ENCODE results near the gene VGLL4. TPM values are rescaled to one million over a fixed set of nuclear protein-coding genes. Genes with fewer than 3 reads are reported as not detected.
"Not testable (repeated sequence)": the region's sequence is repeated elsewhere in the genome, so short reads cannot be mapped to it uniquely, and the experiment has no call there.

Gene VGLL4
- total RNA-seq, 1 donor from 2014 or later, result 99.4 TPM

GRCh38 chr3:11576453-11576852 lies 67.3 kb downstream of the VGLL4 start:
- no peaks in the 10 kb centered on the region for H3K27me3 ChIP-seq
- DNase-seq (ENCODE audit: extremely low spot score in 2 of 2), result peak in 1 of 2 donors; percentile 77
- no peaks in the 10 kb centered on the region for H3K36me3 ChIP-seq
- peaks cover 50% of the 10 kb centered on the region for H3K4me1 ChIP-seq
- TF ChIP-seq POLR2AphosphoS5 (IDR thresholded peaks at IDR 0.05; ENCODE audit: insufficient read depth in 1 of 2, low read depth in 1 of 2) (no peak), CTCF (IDR thresholded peaks at IDR 0.05) (no peak), POLR2A (IDR thresholded peaks at IDR 0.05) (no peak)
- intact Hi-C loops (cut with DNase I), result no loop called here
- no peaks in the 10 kb centered on the region for H3K9me3 ChIP-seq
- no peak overlapping the region for H3K27ac ChIP-seq
- H3K4me3 ChIP-seq, result no peak overlapping the region

DNA sequence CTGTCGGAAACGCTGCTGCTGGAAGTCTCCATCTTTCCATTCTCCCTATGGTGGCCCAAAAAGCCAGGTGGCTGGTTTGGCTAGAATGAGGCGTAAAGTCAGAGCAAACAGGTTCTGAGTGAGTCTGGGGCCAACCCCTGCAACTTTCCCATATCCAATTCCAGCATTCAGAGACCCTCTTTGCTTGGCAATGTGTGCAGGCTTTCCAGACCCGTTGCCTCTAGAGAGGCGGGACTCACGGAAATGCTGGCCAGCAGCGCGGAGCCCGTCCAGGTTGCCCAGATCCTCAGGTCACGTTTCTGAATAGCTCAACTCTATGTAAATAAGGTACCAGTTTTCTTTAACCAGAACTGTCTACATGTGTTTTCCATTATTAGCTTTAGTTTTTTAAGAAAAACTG lies 68.0 kb downstream of the VGLL4 start:
- intact Hi-C loops (cut with DNase I), result no loop called here
- TF ChIP-seq POLR2AphosphoS5 (IDR thresholded peaks at IDR 0.05; ENCODE audit: insufficient read depth in 1 of 2, low read depth in 1 of 2), result no peak
- no peak for TF ChIP-seq CTCF (IDR thresholded peaks at IDR 0.05)
- no peak for TF ChIP-seq POLR2A (IDR thresholded peaks at IDR 0.05)
- H3K27ac ChIP-seq, result peak overlapping the region; percentile 4
- no peaks in the 10 kb centered on the region for H3K9me3 ChIP-seq
- H3K4me1 ChIP-seq, result peaks cover 50% of the 10 kb centered on the region
- H3K36me3 ChIP-seq, result no peaks in the 10 kb centered on the region
- no peak overlapping the region for H3K4me3 ChIP-seq
- H3K27me3 ChIP-seq, result no peaks in the 10 kb centered on the region
- peak in 1 of 2 donors; percentile 71 for DNase-seq (ENCODE audit: extremely low spot score in 2 of 2)

GRCh38 chr3:11574981-11575669 lies 68.6 kb downstream of the VGLL4 start:
- intact Hi-C loops (cut with DNase I), result no loop called here
- no peaks in the 10 kb centered on the region for H3K9me3 ChIP-seq
- DNase-seq (ENCODE audit: extremely low spot score in 2 of 2), result peak in 1 of 2 donors; percentile 78
- H3K4me1 ChIP-seq, result peaks cover 50% of the 10 kb centered on the region
- peak overlapping the region; percentile 4 for H3K27ac ChIP-seq
- no peak for TF ChIP-seq CTCF (IDR thresholded peaks at IDR 0.05)
- no peak for TF ChIP-seq POLR2AphosphoS5 (IDR thresholded peaks at IDR 0.05; ENCODE audit: insufficient read depth in 1 of 2, low read depth in 1 of 2)
- TF ChIP-seq POLR2A (IDR thresholded peaks at IDR 0.05), result no peak
- no peak overlapping the region for H3K4me3 ChIP-seq
- no peaks in the 10 kb centered on the region for H3K27me3 ChIP-seq
- no peaks in the 10 kb centered on the region for H3K36me3 ChIP-seq

GRCh38 chr3:11572660-11573059 lies 71.1 kb downstream of the VGLL4 start:
- H3K36me3 ChIP-seq; intact Hi-C loops (cut with DNase I); DNase-seq (ENCODE audit: extremely low spot score in 2 of 2); H3K4me3 ChIP-seq; H3K27me3 ChIP-seq; H3K27ac ChIP-seq; H3K9me3 ChIP-seq: not testable (repeated sequence)
- peaks cover 60% of the 10 kb centered on the region for H3K4me1 ChIP-seq

DNA sequence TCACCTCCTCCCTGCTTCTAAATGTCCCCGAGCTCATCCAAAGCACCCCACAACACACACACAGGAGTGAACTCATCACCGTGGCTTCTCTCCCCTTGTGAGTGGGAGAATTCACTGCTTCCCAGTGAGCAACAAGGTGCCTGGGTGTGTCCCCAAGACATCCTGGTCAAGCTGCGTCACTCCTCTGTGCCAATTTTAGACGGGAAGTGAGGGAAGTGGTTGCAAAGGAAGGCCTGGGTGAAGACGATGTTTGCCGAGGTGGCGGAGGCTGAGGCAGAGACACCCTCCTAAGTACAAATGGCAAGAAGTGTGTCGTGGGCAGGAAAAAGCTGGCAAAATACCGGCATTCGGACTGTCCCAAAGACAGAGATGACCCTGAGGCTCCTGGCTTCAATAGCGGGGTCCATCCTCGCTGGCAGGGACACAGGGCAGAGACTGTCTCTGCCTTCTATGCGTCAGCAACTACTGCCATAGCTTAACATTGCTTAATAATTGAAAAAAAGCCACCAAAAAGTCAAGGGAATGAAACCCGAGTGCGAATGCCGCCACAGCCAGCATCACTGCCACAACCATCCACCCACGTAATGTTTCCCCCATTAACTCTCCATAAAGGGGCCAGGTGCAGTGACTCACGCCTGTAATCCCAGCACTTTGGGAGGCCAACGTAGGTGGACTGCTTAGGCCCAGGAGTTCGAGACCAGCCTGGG lies 72.8 kb downstream of the VGLL4 start:
- Histone ChIP-seq H3K27me3 (no peaks in the 10 kb centered on the region), H3K4me1 (peaks cover 54% of the 10 kb centered on the region), H3K36me3 (no peaks in the 10 kb centered on the region), H3K27ac (peak overlapping the region; percentile 96), H3K9me3 (no peaks in the 10 kb centered on the region), H3K4me3 (no peak overlapping the region)
- TF ChIP-seq POLR2A (IDR thresholded peaks at IDR 0.05), result no peak
- no peak for TF ChIP-seq CTCF (IDR thresholded peaks at IDR 0.05)
- no peak for TF ChIP-seq POLR2AphosphoS5 (IDR thresholded peaks at IDR 0.05; ENCODE audit: insufficient read depth in 1 of 2, low read depth in 1 of 2)
- peak in 1 of 2 donors; percentile 84 for DNase-seq (ENCODE audit: extremely low spot score in 2 of 2)
- intact Hi-C loops (cut with DNase I), result no loop called here
